ENCODE measurements around the gene GRIN2A. TPM values are rescaled to one million over a fixed set of nuclear protein-coding genes. Genes with fewer than 3 reads are reported as not detected.

The GRIN2A gene
- polyA plus RNA-seq, 2 of the 4 experiments (the other 2 are of a cell fraction) = not detected

DNA sequence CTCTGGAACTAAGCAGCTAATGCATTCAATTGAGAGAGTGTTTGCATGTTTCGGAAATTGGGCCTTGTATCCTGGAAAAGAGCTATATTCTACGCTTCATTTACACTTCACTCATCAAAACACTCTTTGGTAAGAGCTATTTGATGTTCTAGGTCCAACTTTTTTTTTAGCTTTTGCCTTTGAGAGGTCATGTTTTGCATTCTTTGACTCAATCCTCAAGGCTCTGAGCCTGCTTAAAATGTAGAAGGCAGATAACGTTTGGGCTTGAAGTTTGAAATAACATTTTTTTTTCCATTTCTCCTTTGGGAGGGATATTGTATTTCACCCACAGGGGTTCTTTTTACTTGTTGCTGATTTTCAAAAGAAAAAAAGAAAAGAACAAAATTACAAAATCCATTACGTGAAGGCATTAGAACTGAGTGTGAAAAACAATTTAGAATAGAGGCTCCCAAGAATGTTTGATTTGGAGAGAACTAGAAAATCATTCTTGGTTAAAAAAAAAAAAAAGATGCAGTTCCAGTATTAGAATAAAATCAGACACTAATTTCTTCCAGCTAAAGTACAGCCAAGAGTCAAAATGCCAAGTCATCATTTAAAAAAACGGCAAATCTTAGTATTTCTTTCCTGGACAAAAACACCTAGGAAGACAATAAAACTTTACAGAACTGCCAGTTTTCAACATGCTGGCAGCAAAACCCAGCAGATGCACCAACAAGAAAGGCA is 268.5 kb downstream of the GRIN2A start:
- DNase-seq (ENCODE audit: low read depth in 1 of 2, low spot score in 1 of 2) (no peak), FAIRE-seq (no peak), ATAC-seq (no peak)
- Histone ChIP-seq H3K4me1 (no peaks in the 10 kb centered on the region), H3K27ac (no peak overlapping the region), H3K4me3 (no peak overlapping the region), H3K9me3 (no peaks in the 10 kb centered on the region), H3K4me2 (no peak overlapping the region)
- CTCF ChIA-PET = no interaction called here
- TF ChIP-seq CBX8 (IDR thresholded peaks at IDR 0.05) (no peak), MAFK (IDR thresholded peaks at IDR 0.05; ENCODE audit: partially characterized antibody) (peak; percentile 84), FOSL2 (IDR thresholded peaks at IDR 0.05) (no peak), FOSL2 (CRISPR knock-in tag; IDR thresholded peaks at IDR 0.05) (no peak), GATA3 (IDR thresholded peaks at IDR 0.05; ENCODE audit: borderline replicate concordance) (no peak)
- WGBS (ENCODE audit: missing lambda C conversion rate) = 7% methylated on average over 5 of the region's 5 CpGs
- POLR2A ChIA-PET = no interaction called here

DNA sequence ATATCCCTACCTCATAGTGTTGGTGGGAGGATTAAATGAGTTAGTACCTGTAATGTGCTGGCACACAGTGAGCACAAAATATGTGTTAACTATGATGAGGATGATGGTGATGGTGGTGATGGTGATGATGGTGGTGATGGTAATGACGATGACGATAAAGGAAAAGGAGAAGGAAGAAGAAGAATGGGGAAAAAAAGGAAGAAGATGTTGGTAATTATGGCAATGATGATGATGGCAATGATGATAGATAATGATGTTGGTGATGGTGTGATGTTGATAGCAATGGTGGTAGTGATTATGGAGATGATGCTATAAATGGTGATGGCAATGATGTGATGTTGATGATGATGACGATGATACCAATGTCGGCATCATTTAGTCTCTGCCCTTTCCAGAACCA is 270.2 kb downstream of the GRIN2A start:
- DNase-seq (ENCODE audit: low read depth in 1 of 2, low spot score in 1 of 2) = no peak
- WGBS (ENCODE audit: missing lambda C conversion rate) = 10% methylated on average over 4 of the region's 4 CpGs
- ChIA-PET CTCF (no interaction called here), POLR2A (no interaction called here)
- Histone ChIP-seq H3K4me2 (no peak overlapping the region), H3K9me3 (no peaks in the 10 kb centered on the region), H3K4me3 (no peak overlapping the region), H3K27ac (no peak overlapping the region), H3K4me1 (no peaks in the 10 kb centered on the region)
- TF ChIP-seq KDM5A (IDR thresholded peaks at IDR 0.05) (no peak), RFX5 (IDR thresholded peaks at IDR 0.05) (no peak), JUNB (IDR thresholded peaks at IDR 0.05) (no peak), ZSCAN20 (CRISPR knock-in tag; IDR thresholded peaks at IDR 0.05) (no peak), HOXB13 (CRISPR knock-in tag; IDR thresholded peaks at IDR 0.05; ENCODE audit: low read depth) (no peak)
- TF ChIP-seq, protein P1, sequence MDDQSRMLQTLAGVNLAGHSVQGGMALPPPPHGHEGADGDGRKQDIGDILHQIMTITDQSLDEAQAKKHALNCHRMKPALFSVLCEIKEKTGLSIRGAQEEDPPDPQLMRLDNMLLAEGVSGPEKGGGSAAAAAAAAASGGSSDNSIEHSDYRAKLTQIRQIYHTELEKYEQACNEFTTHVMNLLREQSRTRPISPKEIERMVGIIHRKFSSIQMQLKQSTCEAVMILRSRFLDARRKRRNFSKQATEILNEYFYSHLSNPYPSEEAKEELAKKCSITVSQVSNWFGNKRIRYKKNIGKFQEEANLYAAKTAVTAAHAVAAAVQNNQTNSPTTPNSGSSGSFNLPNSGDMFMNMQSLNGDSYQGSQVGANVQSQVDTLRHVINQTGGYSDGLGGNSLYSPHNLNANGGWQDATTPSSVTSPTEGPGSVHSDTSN (IDR thresholded peaks at IDR 0.05) = no peak
- no peak for ATAC-seq
- FAIRE-seq = no peak

DNA sequence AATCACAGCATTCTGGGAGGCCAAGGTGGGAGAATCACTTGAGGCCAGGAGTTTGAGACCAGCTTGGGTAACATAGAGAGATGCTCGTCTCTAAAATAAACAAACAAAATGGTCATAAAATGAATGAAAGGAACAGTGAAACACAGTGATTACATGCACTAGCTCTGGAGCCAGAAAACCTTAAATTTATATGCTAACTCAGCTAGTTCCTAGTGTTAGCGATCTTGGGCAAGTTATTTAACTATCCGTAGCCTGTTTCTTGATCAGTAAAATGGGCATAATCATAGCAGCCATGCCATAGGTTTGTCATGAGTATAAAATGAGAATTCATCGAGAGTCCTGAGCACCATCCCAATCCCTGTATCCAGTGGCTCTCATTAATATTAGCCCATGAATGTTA is 271.0 kb downstream of the GRIN2A start:
- CTCF ChIA-PET = no interaction called here
- POLR2A ChIA-PET = no interaction called here
- Histone ChIP-seq H3K9me3 (no peaks in the 10 kb centered on the region), H3K4me3 (no peak overlapping the region), H3K4me1 (no peaks in the 10 kb centered on the region), H3K4me2 (no peak overlapping the region), H3K27ac (no peak overlapping the region)
- WGBS (ENCODE audit: missing lambda C conversion rate) = 10% methylated on average over 4 of the region's 4 CpGs
- FAIRE-seq = no peak
- no peak for ATAC-seq
- TF ChIP-seq SMC3 (IDR thresholded peaks at IDR 0.05) (no peak), JUNB (IDR thresholded peaks at IDR 0.05) (no peak), POLR2AphosphoS2 (conservative IDR thresholded peaks at IDR 0.05; ENCODE audit: low read length) (no peak), HOXA7 (CRISPR knock-in tag; IDR thresholded peaks at IDR 0.05) (no peak), RCOR1 (IDR thresholded peaks at IDR 0.05; ENCODE audit: low read depth, low read length) (no peak), TFCP2L1 (CRISPR knock-in tag; IDR thresholded peaks at IDR 0.05) (no peak), EHMT2 (IDR thresholded peaks at IDR 0.05; ENCODE audit: low read depth) (no peak), ESRRA (IDR thresholded peaks at IDR 0.05; ENCODE audit: borderline replicate concordance, low read length) (no peak)
- TF ChIP-seq, protein P2, sequence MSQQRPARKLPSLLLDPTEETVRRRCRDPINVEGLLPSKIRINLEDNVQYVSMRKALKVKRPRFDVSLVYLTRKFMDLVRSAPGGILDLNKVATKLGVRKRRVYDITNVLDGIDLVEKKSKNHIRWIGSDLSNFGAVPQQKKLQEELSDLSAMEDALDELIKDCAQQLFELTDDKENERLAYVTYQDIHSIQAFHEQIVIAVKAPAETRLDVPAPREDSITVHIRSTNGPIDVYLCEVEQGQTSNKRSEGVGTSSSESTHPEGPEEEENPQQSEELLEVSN (IDR thresholded peaks at IDR 0.05; ENCODE audit: borderline replicate concordance, low read depth) = no peak
- no peak for DNase-seq (ENCODE audit: low read depth in 1 of 2, low spot score in 1 of 2)

DNA sequence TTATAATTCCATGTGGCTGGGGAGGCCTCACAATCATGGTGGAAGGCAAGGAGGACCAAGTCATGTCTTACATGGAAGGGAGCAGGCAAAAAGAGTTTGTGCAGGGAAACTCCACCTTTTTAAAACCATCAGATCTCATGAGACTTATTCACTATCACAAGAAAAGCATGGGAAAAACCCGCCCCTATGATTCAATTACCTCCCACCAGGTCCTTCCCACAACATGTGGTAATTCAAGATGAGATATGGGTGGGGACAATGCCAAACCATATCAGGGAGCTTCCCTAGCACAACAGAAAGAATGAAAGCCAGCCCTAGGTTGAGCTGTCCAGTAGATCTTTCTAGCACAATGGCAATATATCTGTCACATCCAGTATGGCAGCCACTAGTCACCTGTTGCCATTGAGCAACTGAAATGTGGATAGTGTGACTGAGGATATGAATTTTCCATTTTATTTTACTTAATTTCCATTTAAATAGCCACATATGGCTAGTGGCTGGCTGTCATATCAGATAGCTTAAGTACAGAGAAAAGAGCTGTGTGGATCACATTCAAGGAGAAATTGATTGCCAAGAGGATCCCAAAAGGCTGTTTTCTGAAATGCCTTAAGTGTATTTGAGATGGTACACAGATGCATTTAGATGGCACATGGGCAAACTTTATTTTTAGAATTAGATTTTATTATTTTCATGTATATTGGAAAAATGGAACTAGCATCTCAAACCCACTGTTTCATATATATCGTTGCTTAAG is 273.0 kb downstream of the GRIN2A start:
- FAIRE-seq = no peak
- no peak for DNase-seq (ENCODE audit: low read depth in 1 of 2, low spot score in 1 of 2)
- WGBS (ENCODE audit: missing lambda C conversion rate) = 28% methylated on average over 2 of the region's 2 CpGs
- H3K4me2 ChIP-seq = no peak overlapping the region
- no peaks in the 10 kb centered on the region for H3K4me1 ChIP-seq
- ChIA-PET CTCF (interaction anchor here (1.5 kb wide), 1 partner anchor 47 kb away, joined by 4 read pairs; no protein-coding TSS in a partner anchor), POLR2A (no interaction called here)
- TF ChIP-seq, protein P3, sequence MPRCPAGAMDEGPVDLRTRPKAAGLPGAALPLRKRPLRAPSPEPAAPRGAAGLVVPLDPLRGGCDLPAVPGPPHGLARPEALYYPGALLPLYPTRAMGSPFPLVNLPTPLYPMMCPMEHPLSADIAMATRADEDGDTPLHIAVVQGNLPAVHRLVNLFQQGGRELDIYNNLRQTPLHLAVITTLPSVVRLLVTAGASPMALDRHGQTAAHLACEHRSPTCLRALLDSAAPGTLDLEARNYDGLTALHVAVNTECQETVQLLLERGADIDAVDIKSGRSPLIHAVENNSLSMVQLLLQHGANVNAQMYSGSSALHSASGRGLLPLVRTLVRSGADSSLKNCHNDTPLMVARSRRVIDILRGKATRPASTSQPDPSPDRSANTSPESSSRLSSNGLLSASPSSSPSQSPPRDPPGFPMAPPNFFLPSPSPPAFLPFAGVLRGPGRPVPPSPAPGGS (IDR thresholded peaks at IDR 0.05) = no peak
- TF ChIP-seq TFCP2L1 (CRISPR knock-in tag; IDR thresholded peaks at IDR 0.05) (no peak), HEYL (CRISPR knock-in tag; IDR thresholded peaks at IDR 0.05) (no peak), PHF8 (IDR thresholded peaks at IDR 0.05; ENCODE audit: borderline replicate concordance, low read depth) (no peak), HOXB5 (CRISPR knock-in tag; IDR thresholded peaks at IDR 0.05) (no peak), CHD4 (IDR thresholded peaks at IDR 0.05; ENCODE audit: borderline replicate concordance) (no peak), HDAC2 (IDR thresholded peaks at IDR 0.05) (no peak)
- no peak overlapping the region for H3K4me3 ChIP-seq
- no peak for ATAC-seq
- no peak overlapping the region for H3K27ac ChIP-seq
- H3K9me3 ChIP-seq = no peaks in the 10 kb centered on the region
